ENCODE measurements around the gene WNT5B.

The WNT5B gene

DNA sequence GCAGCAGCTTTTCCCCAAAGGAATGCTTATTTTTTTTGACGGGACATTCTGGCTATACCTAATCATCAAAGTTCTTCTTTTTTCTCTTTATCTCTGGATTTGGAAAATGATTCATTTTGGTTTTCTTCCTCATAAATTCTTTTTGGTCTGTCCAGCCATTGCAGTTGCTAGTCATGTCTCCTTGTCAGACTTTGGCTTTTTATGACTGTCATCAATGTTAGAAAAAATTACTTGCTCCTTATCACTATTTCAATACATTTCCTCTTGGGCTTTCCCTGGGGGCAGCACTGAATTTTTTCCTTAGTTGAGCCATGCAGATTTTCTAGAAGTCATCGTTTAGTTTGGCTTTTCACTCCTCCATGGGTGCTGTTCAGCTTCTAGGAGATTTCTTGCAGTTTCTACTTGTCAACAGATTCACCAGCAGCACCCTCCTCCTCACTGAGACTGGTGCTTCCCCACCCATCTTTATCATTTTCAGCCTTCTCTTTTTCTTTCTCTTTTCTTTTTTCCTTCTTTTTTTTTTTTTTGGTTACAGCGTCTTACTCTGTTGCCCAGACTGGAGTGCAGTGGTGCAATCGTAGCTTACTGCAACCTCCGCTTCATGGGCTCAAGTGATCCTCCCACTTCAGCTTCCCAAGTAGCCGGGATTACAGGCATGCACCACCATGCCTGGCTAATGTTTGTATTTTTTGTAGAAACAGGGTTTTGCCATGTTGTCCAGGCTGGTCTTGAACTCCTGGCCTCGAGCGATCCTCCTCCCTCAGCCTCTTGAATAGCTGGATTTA lies 67.0 kb downstream of the WNT5B start:
- H3K9me3 Mint-ChIP-seq (ENCODE audit: low read depth) = no peaks in the 10 kb centered on the region
- H3K27ac Mint-ChIP-seq = peak overlapping the region; percentile 17
- no peaks in the 10 kb centered on the region for H3K27me3 Mint-ChIP-seq
- peak overlapping the region; percentile 46 for H3K4me3 Mint-ChIP-seq
- peaks cover 73% of the 10 kb centered on the region for H3K4me1 Mint-ChIP-seq (ENCODE audit: low read depth)
- peaks cover 6% of the 10 kb centered on the region for H3K36me3 Mint-ChIP-seq

DNA sequence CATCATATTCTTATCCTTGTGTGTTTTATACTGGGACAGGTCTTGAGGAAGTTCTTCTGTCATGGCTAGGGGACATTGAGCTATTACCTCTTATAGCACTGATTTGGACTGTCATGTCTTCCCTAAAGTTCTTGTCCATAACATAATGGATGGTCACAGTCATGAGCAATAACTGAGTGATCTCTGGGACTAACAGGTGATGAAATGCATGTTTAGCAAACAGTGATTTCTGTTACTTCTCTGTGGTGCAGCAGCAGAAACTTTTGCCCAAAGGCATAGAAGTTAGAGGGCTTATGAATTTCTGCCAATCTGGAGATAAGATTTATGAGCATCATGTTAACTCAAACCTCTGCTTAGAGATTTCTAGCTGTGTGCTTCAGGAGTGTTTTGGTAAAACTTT lies 67.8 kb downstream of the WNT5B start:
- no peaks in the 10 kb centered on the region for H3K9me3 Mint-ChIP-seq (ENCODE audit: low read depth)

More for the DNA sequence above, 67.8 kb downstream of the WNT5B start:
- H3K36me3 Mint-ChIP-seq = peaks cover 6% of the 10 kb centered on the region
- H3K4me3 Mint-ChIP-seq = no peak overlapping the region
- H3K27ac Mint-ChIP-seq = no peak overlapping the region
- no peaks in the 10 kb centered on the region for H3K27me3 Mint-ChIP-seq
- H3K4me1 Mint-ChIP-seq (ENCODE audit: low read depth) = peaks cover 73% of the 10 kb centered on the region

Measured in activated naive CD8-positive, alpha-beta T cell (primary cell).